Lower leg skin (tissue), 4 donors: ENCODE data around the gene ERN1. TPM values are rescaled to one million over a fixed set of nuclear protein-coding genes. Genes with fewer than 3 reads are reported as not detected.

Experiments used
- DNase-seq, 2 donors: peaks; one replicate each; pipeline ENCODE4 v3.0.0-alpha.2; 2019; ENCODE audit warnings: low spot score in 2 of 2
- H3K4me3 ChIP-seq: fragments of 200-600 bp; sonication (generic); 2 replicates; pipeline ENCODE4 v1.5.1; 2017; ENCODE audit warnings: mild to moderate bottlenecking, low read depth; ENCODE audit not compliant: poor library complexity, severe bottlenecking
- POLR2A ChIP-seq, 2 donors: fragments of 450-650 bp; IDR thresholded peaks; one replicate each; pipeline ENCODE4 v1.6.1; 2016 to 2017; ENCODE audit warnings: antibody characterized with exemption in 2 of 2, mild to moderate bottlenecking in 1 of 2, moderate library complexity in 1 of 2
- WGBS, 2 donors: methylation state at CpG; one replicate each; pipeline ENCODE4 v1.1.5; 2018; 5-methylcytosine and 5-hydroxymethylcytosine counted together
- intact Hi-C: fragments of 100-400 bp; cut with DNase I; formaldehyde crosslinking; loops from one replicate; pipeline ENCODE4 v1.15.0; 2023; ENCODE audit warnings: low total_unique reads
- total RNA-seq, 4 donors: library from RNA; depleted of rRNA; stranded (reverse); fragments of >200 nt; gene quantifications; one replicate each; pipeline ENCODE4 v1.1.0, GENCODE V29; 2016
- TF ChIP-seq, protein P1 (sequence below), 3 donors: fragments of 450-650 bp; IDR thresholded peaks; one replicate each; pipeline ENCODE4 v1.5.1; 2016; ENCODE audit warnings: antibody characterized with exemption in 3 of 3, mild to moderate bottlenecking in 3 of 3, moderate library complexity in 2 of 3

Gene ERN1
- total RNA-seq, 4 donors from 2014 or later, result 18.2 to 44.0 (median 22.8) TPM

DNA sequence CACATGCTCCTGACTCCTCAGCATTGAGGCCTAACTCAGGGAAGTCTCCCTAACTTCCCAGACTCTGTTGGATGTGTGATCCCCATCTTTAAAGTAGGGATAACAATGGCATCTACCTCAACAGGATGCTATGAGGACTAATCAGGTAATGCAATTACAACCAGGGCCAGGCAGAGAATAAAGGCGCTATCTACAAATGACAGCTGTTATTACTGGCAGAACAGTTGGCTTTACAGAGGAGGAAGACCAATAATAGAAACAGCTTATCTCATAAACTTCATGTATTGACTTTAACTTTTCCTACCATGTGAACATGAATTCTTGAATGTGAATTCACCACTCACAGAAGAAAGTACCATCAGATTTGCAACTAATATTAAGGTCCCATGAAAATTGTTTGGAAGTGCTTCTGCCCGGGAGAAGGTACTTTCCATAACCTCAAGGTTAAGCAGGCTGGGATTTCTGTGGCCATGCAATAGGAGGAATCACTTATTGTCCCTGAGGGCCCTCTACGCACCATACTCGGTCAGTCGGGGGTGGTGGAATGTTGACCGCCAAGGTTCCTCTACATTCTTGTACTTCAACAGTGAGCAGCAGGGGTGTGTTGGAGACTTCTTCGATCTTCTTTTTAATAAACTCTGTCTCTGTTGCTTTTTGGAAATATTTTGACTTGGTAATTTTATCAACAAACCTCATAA is 22.6 kb upstream of the ERN1 start:
- no peak for TF ChIP-seq POLR2A (IDR thresholded peaks at IDR 0.05)
- TF ChIP-seq, protein P1, sequence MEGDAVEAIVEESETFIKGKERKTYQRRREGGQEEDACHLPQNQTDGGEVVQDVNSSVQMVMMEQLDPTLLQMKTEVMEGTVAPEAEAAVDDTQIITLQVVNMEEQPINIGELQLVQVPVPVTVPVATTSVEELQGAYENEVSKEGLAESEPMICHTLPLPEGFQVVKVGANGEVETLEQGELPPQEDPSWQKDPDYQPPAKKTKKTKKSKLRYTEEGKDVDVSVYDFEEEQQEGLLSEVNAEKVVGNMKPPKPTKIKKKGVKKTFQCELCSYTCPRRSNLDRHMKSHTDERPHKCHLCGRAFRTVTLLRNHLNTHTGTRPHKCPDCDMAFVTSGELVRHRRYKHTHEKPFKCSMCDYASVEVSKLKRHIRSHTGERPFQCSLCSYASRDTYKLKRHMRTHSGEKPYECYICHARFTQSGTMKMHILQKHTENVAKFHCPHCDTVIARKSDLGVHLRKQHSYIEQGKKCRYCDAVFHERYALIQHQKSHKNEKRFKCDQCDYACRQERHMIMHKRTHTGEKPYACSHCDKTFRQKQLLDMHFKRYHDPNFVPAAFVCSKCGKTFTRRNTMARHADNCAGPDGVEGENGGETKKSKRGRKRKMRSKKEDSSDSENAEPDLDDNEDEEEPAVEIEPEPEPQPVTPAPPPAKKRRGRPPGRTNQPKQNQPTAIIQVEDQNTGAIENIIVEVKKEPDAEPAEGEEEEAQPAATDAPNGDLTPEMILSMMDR (IDR thresholded peaks at IDR 0.05), result no peak
- 92 to 93% methylated on average over 7 of the region's 7 CpGs for WGBS, 2 donors

DNA sequence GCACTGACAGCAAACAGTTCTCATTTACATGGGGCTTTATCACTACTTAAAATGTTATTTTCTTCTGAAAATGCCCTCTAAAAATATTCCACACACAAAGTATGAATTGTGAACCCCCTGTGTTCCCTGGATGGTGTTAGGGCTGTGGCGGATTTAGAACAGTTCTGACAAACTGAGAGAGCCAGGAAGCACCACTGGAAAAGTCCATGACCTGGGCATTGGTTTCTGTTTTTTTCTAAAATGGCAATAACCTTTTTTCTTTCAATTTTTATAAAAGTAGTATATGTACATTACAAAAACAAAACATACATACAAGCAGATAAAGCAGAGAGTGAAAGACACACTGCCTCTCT is 21.0 kb upstream of the ERN1 start:
- intact Hi-C loops, result loop anchor here (10.0 kb wide), 2 partner anchors 104 to 134 kb away; no protein-coding TSS in a partner anchor
- TF ChIP-seq, protein P1 (IDR thresholded peaks at IDR 0.05), result no peak
- no peak for TF ChIP-seq POLR2A (IDR thresholded peaks at IDR 0.05)

More for the DNA sequence above, 22.6 kb upstream of the ERN1 start:
- intact Hi-C loops, result loop anchor here (10.0 kb wide), 2 partner anchors 102 to 132 kb away; no protein-coding TSS in a partner anchor
- H3K4me3 ChIP-seq, result no peak overlapping the region
- peak in 1 of 2 donors; percentile 39 for DNase-seq

DNA sequence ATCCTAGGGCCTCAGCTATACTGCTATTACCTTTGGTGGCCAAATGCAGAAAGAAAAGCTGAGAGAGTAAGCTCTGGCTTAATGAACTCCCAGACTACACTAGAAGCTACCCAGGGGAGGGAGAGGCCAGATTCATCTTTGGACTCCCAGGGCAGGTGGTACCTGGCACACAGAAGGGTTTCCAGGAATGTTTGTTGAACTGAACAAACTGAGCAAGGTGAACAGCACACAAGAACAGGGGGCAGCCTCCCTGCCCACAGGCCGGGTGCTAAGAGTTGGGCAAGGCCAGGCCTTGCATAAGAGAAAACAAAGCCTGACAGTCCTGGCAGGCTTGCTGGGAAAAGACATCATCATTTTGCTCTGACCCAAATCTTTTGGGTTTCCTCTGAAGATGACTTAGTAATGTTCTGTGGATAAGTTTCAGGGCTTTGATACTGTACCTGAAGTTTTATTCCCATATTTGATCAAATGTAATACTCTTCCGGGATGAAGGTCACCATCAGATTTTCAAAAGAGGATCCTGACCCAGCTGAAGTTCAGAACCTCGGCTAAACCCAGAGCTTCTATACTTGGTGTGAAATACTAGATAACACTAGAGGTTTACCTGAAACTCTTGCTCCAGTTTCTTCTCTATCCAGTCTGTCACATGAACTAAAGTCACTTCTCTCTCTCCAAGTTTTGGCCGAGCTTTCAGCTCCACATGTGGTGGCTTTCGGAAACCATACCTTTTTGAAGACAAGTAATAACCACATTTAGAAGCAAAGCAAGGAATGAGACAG is 20.5 kb upstream of the ERN1 start:
- WGBS, 2 donors, result 67 to 80% methylated on average over 5 of the region's 5 CpGs
- intact Hi-C loops, result loop anchor here (10.0 kb wide), 2 partner anchors 104 to 134 kb away; no protein-coding TSS in a partner anchor
- H3K4me3 ChIP-seq, result no peak overlapping the region
- DNase-seq, result peak in 1 of 2 donors; percentile 72
- no peak for TF ChIP-seq POLR2A (IDR thresholded peaks at IDR 0.05)
- TF ChIP-seq, protein P1 (IDR thresholded peaks at IDR 0.05), result no peak

More for the DNA sequence above, 21.0 kb upstream of the ERN1 start:
- H3K4me3 ChIP-seq, result no peak overlapping the region
- 98 to 100% methylated on average over 1 of the region's 1 CpG for WGBS, 2 donors
- no peak for DNase-seq

DNA sequence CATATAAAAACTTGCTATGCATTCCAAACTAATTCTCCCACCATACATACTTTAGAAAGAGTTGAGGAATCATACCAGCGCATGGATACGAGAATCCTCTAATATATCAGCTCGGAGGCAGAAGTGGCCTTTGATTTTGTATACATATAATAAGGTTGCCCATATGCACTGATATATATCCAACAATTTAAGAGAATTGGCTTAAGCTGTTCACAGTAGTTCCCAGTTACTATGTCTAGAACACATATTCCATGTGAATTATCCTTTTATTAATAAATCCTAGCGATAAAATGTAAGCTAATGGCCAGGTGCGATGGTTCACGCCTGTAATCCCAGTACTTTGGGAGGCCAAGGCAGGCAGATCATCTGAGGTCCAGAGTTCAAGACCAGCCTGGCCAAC is 19.3 kb upstream of the ERN1 start:
- intact Hi-C loops, result no loop called here
- H3K4me3 ChIP-seq, result no peak overlapping the region
- DNase-seq, result no peak
- TF ChIP-seq POLR2A (IDR thresholded peaks at IDR 0.05), result no peak
- TF ChIP-seq, protein P1 (IDR thresholded peaks at IDR 0.05), result no peak
- WGBS, 2 donors, result 97 to 98% methylated on average over 6 of the region's 6 CpGs

DNA sequence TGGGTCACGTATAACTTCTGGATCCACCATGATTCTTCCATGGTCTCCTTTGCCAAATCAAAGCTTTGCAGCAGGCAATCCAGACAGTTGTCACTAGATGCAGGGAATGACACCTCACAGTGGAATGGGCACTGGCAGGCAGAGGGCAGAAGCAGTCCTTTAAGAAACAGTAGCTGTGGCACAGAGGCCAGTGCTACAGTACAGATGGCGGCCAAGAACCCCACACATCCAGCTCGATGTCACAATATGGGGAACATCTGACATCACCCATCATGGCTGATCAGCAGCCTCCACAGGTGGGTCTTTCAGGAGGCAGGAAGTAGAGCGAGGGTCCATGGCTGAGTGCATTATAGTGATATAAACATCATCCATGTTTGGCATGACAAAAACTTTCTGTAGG is 18.8 kb upstream of the ERN1 start:
- WGBS, 2 donors, result 78 to 83% methylated on average over 4 of the region's 4 CpGs
- intact Hi-C loops, result no loop called here
- TF ChIP-seq, protein P1 (IDR thresholded peaks at IDR 0.05), result no peak
- TF ChIP-seq POLR2A (IDR thresholded peaks at IDR 0.05), result no peak
- DNase-seq, result peak in 1 of 2 donors; percentile 80
- H3K4me3 ChIP-seq, result no peak overlapping the region
